WTC11 (cell line): ENCODE data around the gene FN3K. TPM values are rescaled to one million over a fixed set of nuclear protein-coding genes. Genes with fewer than 3 reads are reported as not detected.

ENCODE experiments used
- ATAC-seq: fragments of 200-7000 bp; cut with Tn5 transposase; 2 replicates; pipeline ENCODE4 v1.10.0; 2021; ENCODE audit warnings: mild to moderate bottlenecking, moderate library complexity
- CTCF ChIA-PET: fragments of 300-600 bp; sonication (Branson Sonifier 250); formaldehyde crosslinking; loops from one replicate; lab custom pipeline; 2021; ENCODE audit warnings: antibody characterized with exemption; lab: Charles Lee
- POLR2A ChIA-PET: fragments of 350-600 bp; sonication (Branson Sonifier 250); formaldehyde crosslinking; loops from one replicate; lab custom pipeline; 2021; ENCODE audit warnings: antibody characterized with exemption; lab: Charles Lee
- DNase-seq: peaks from one replicate; pipeline ENCODE4 v3.0.0; 2021; ENCODE audit warnings: low spot score
- H3K27ac Mint-ChIP-seq: 2 replicates; pipeline ENCODE4 v1.8.0; 2021; ENCODE audit warnings: mixed read lengths
- H3K27me3 Mint-ChIP-seq: 2 replicates; pipeline ENCODE4 v1.8.0; 2021; ENCODE audit warnings: low read depth, mild to moderate bottlenecking, moderate library complexity, mixed read lengths
- H3K36me3 Mint-ChIP-seq: 2 replicates; pipeline ENCODE4 v1.8.0; 2021; ENCODE audit warnings: mixed read lengths
- H3K4me1 Mint-ChIP-seq: 2 replicates; pipeline ENCODE4 v1.8.0; 2022; ENCODE audit warnings: mixed read lengths
- H3K4me3 Mint-ChIP-seq: 2 replicates; pipeline ENCODE4 v1.8.0; 2021; ENCODE audit warnings: mild to moderate bottlenecking, moderate library complexity, mixed read lengths
- H3K9me3 Mint-ChIP-seq: 2 replicates; pipeline ENCODE4 v1.8.0; 2021; ENCODE audit warnings: mixed read lengths
- CREM ChIP-seq: sonication (generic); formaldehyde crosslinking; IDR thresholded peaks from 2 replicates; pipeline ENCODE4 v1.8.1; 2022; ENCODE audit warnings: mild to moderate bottlenecking, missing genetic modification reagents, moderate library complexity
- ELF4 ChIP-seq: sonication (generic); formaldehyde crosslinking; IDR thresholded peaks from 2 replicates; pipeline ENCODE4 v1.8.1; 2022; ENCODE audit warnings: low read depth, mild to moderate bottlenecking, moderate library complexity, missing genetic modification reagents
- ESRRA ChIP-seq: sonication (generic); formaldehyde crosslinking; IDR thresholded peaks from 2 replicates; pipeline ENCODE4 v1.8.1; 2022; ENCODE audit warnings: mild to moderate bottlenecking, missing genetic modification reagents, borderline replicate concordance
- GABPB1 ChIP-seq: sonication (generic); formaldehyde crosslinking; IDR thresholded peaks from 2 replicates; pipeline ENCODE4 v1.8.1; 2023; ENCODE audit warnings: mild to moderate bottlenecking, missing genetic modification reagents
- GRHL2 ChIP-seq: fragments of 250-450 bp; sonication (Bioruptor Pico); IDR thresholded peaks from 2 replicates; pipeline ENCODE4 v1.8.0; 2022; ENCODE audit warnings: mild to moderate bottlenecking, moderate library complexity; ENCODE audit not compliant: insufficient replicate concordance, severe bottlenecking
- MAX ChIP-seq: sonication (generic); formaldehyde crosslinking; IDR thresholded peaks from 2 replicates; pipeline ENCODE4 v1.8.0; 2022; ENCODE audit warnings: mild to moderate bottlenecking, missing genetic modification reagents
- MXD4 ChIP-seq: fragments of 250-450 bp; sonication (Bioruptor Pico); IDR thresholded peaks from 2 replicates; pipeline ENCODE4 v1.8.0; 2021; ENCODE audit warnings: mild to moderate bottlenecking, moderate library complexity, borderline replicate concordance
- MYBL2 ChIP-seq: sonication (generic); formaldehyde crosslinking; IDR thresholded peaks from 2 replicates; pipeline ENCODE4 v1.8.1; 2023; ENCODE audit warnings: mild to moderate bottlenecking, moderate library complexity, missing genetic modification reagents
- NFATC4 ChIP-seq: fragments of 250-450 bp; sonication (Bioruptor Pico); IDR thresholded peaks from 2 replicates; pipeline ENCODE4 v1.9.0; 2021; ENCODE audit warnings: mild to moderate bottlenecking
- RORB ChIP-seq: fragments of 250-450 bp; sonication (Bioruptor Pico); IDR thresholded peaks from 2 replicates; pipeline ENCODE4 v1.9.0; 2021; ENCODE audit warnings: mild to moderate bottlenecking
- SMAD3 ChIP-seq: sonication (generic); formaldehyde crosslinking; IDR thresholded peaks from 2 replicates; pipeline ENCODE4 v1.8.0; 2022; ENCODE audit warnings: missing genetic modification reagents, mild to moderate bottlenecking, borderline replicate concordance
- SMAD4 ChIP-seq: sonication (generic); formaldehyde crosslinking; IDR thresholded peaks from 2 replicates; pipeline ENCODE4 v1.8.0; 2022; ENCODE audit warnings: mild to moderate bottlenecking, missing genetic modification reagents
- SOX15 ChIP-seq: fragments of 250-450 bp; sonication (Bioruptor Pico); IDR thresholded peaks from 2 replicates; pipeline ENCODE4 v1.9.0; 2021; ENCODE audit warnings: mild to moderate bottlenecking
- SP1 ChIP-seq: sonication (generic); formaldehyde crosslinking; conservative IDR thresholded peaks from 2 replicates; pipeline ENCODE4 v1.8.1; 2022; ENCODE audit warnings: missing genetic modification reagents
- STAT6 ChIP-seq: sonication (generic); formaldehyde crosslinking; conservative IDR thresholded peaks from 2 replicates; pipeline ENCODE4 v1.8.1; 2023; ENCODE audit warnings: mild to moderate bottlenecking, low read depth, missing genetic modification reagents, moderate library complexity
- TEAD1 ChIP-seq: sonication (generic); formaldehyde crosslinking; IDR thresholded peaks from 2 replicates; pipeline ENCODE4 v1.8.0; 2022; ENCODE audit warnings: mild to moderate bottlenecking, missing genetic modification reagents
- TP53 ChIP-seq: sonication (generic); formaldehyde crosslinking; IDR thresholded peaks from 2 replicates; pipeline ENCODE4 v1.8.1; 2023; ENCODE audit warnings: mild to moderate bottlenecking, missing genetic modification reagents
- USF1 ChIP-seq: sonication (generic); formaldehyde crosslinking; IDR thresholded peaks from 2 replicates; pipeline ENCODE4 v1.8.0; 2022; ENCODE audit warnings: mild to moderate bottlenecking, missing genetic modification reagents
- ZBTB21 ChIP-seq: sonication (generic); formaldehyde crosslinking; IDR thresholded peaks from 2 replicates; pipeline ENCODE4 v1.8.1; 2023; ENCODE audit warnings: mild to moderate bottlenecking, missing genetic modification reagents, borderline replicate concordance
- ZNF416 ChIP-seq: fragments of 250-450 bp; sonication (Bioruptor Pico); IDR thresholded peaks from 2 replicates; pipeline ENCODE4 v1.9.0; 2021; ENCODE audit warnings: mild to moderate bottlenecking, inconsistent platforms
- ZSCAN18 ChIP-seq: fragments of 250-450 bp; sonication (Bioruptor Pico); IDR thresholded peaks from 2 replicates; pipeline ENCODE4 v2.1.2; 2022; ENCODE audit warnings: mild to moderate bottlenecking, moderate library complexity
- total RNA-seq: library from RNA; stranded (reverse); gene quantifications from 3 replicates; pipeline ENCODE4 v1.2.3, GENCODE V29; 2021

FN3K gene
- total RNA-seq, 1 experiment from 2014 or later, result 19.3 TPM

GRCh38 chr17:82754297-82755208, 19.1 kb downstream of the FN3K start (continued):
- no peak for TF ChIP-seq STAT6 (CRISPR knock-in tag)
- TF ChIP-seq USF1, result peak; percentile 75
- no peak for TF ChIP-seq GRHL2 (CRISPR knock-in tag)
- no peak for TF ChIP-seq RORB
- TF ChIP-seq MXD4 (CRISPR knock-in tag), result no peak
- TF ChIP-seq SOX15, result no peak
- no peak for TF ChIP-seq SMAD3
- TF ChIP-seq ZSCAN18 (CRISPR knock-in tag), result no peak
- no peak for TF ChIP-seq TEAD1 (CRISPR knock-in tag)
- peak; percentile 40; the same call in 1 of the 2 replicates for TF ChIP-seq SP1 (CRISPR knock-in tag)
- peak; percentile 94 for TF ChIP-seq MYBL2
- no peak for TF ChIP-seq GABPB1 (CRISPR knock-in tag)

- H3K27me3 Mint-ChIP-seq, result no peaks in the 10 kb centered on the region
- H3K9me3 Mint-ChIP-seq, result no peaks in the 10 kb centered on the region
- DNase-seq (no peak), ATAC-seq (no peak)
- H3K27ac Mint-ChIP-seq, result 0 out of 2 replicates have a peak overlapping the region, but pooled peaks have one; percentile 57
- H3K36me3 Mint-ChIP-seq, result peaks cover 24% of the 10 kb centered on the region
- ChIA-PET POLR2A (interaction anchor here (1.1 to 2.1 kb wide), 2 partner anchors 40 to 87 kb away, joined by 3 to 7 read pairs; partner anchors contain the start of gene FN3KRP), CTCF (interaction anchor here (0.6 to 1.8 kb wide), 5 partner anchors 10 to 92 kb away, joined by 3 to 11 read pairs (median 5); no protein-coding TSS in a partner anchor)
- H3K4me3 Mint-ChIP-seq, result no peak overlapping the region
- TF ChIP-seq MAX (CRISPR knock-in tag) (no peak), TP53 (CRISPR knock-in tag) (no peak), CREM (no peak), ZNF416 (CRISPR knock-in tag) (no peak), ESRRA (CRISPR knock-in tag) (no peak), GABPB1 (CRISPR knock-in tag) (no peak), ZBTB21 (no peak), RORB (no peak), STAT6 (CRISPR knock-in tag) (no peak), ELF4 (CRISPR knock-in tag) (no peak), SMAD4 (CRISPR knock-in tag) (no peak), MYBL2 (no peak), NFATC4 (CRISPR knock-in tag) (no peak), MXD4 (CRISPR knock-in tag) (no peak)
- H3K4me1 Mint-ChIP-seq, result peaks cover 47% of the 10 kb centered on the region
Measured at GRCh38 chr17:82756166-82756565, 20.8 kb downstream of the FN3K start.
